ENCODE measurements around the gene APOD.
"Not testable (repeated sequence)": the region's sequence is repeated elsewhere in the genome, so short reads cannot be mapped to it uniquely, and the experiment has no call there.

Gene APOD

DNA sequence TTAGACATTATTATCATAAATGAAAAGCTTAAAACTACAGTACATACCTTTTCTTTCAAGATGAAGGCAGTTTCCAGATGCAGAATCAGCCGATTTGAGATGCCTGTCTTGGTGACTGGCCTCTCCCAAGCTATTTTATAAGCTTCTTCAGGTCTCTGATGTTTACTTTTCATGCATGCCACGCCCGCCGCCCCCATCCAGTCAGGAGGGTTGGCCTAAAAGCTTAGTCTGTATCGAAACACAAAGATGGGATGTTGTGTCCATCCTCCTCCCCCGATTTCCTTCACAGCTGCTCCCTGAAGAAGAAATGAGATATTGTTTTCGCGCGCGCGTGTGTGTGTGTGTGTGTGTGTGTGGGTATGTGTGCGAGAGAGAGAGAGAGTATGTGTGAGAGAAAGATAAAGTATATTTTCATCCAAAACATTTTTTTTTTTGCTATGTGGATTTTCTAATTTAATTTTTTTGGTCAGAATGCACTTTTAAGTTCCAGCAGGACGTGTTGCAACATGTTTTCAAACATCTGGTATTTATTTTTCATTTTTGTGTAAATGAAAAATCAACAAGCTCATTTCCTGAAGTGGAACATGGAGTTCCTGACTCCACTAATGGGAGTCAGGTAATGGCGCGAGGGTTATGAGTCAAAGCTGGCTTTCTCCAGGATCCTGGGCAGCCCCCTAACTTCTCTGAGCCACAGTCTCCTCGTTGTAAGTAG lies at the start of gene APOD:
TSS of gene APOD (minus strand) at position 110 of the 712 bp plus-strand sequence. CDS start 4,479 bp downstream, outside the sequence.
- no peak for DNase-seq (ENCODE audit: extremely low read depth in 1 of 2, low read depth in 1 of 2)

- DNase-seq (ENCODE audit: extremely low read depth in 1 of 2, low read depth in 1 of 2): not testable (repeated sequence)
Measured at GRCh38 chr3:195633351-195633750, 49.6 kb upstream of the APOD start.

DNA sequence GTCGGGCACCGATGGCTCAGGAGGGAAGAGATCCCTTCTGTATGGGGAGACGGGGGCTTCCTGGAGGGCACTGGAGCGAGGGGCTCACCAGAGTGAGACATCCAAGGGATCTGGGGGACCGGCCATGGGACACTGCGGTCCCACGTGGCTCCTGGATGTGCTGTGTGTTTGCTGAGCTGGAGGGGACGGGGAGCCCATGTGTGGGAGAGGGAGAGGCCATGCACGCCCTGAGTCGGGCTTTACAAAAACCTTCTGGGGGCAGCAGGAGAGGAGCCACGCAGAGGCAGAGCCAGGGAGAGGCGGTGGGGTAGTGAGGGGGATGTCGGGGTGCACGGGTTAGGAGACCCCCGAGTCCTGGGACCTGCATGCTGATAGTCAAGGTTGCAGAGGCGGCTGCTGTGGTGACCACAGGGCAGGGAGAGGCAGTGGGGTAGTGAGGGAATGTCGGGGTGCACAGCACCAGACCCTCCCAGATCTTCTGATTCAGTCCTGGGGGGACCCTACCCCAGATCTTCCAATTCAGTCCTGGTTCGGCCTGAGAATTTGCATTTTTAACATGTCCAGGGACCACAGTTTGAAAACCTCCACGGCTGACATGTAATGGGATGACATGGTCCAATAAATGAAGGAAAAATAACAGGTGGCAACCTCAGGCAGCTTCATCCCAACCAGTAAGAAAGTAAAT lies 48.9 kb upstream of the APOD start:
- not testable (repeated sequence) for DNase-seq (ENCODE audit: extremely low read depth in 1 of 2, low read depth in 1 of 2)

DNA sequence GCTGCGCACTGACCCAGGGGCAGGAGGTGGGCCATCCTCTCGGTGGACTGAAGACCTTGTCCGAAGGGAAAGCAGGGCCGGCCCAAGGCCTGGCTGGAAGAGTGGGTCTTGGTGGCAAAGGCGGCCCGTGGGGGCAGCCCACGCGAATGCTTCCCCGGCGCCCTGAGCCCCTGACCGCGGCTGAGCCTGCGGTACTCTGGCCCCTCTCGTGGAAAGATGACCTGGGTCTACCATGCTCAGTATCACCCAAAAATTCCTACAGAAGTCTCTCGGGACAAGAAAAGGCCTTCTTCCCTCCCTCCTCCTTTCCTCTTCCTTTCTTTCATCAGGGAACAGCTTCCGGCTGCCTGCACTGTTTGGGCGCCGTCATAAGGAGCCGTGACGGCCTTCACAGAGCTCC lies 48.3 kb upstream of the APOD start:
- not testable (repeated sequence) for DNase-seq (ENCODE audit: extremely low read depth in 1 of 2, low read depth in 1 of 2)

- DNase-seq (ENCODE audit: extremely low read depth in 1 of 2, low read depth in 1 of 2): not testable (repeated sequence)
Measured at GRCh38 chr3:195630938-195631495, 47.3 kb upstream of the APOD start.

GRCh38 chr3:195630086-195630917 lies 46.6 kb upstream of the APOD start:
- DNase-seq (ENCODE audit: extremely low read depth in 1 of 2, low read depth in 1 of 2): not testable (repeated sequence)

DNA sequence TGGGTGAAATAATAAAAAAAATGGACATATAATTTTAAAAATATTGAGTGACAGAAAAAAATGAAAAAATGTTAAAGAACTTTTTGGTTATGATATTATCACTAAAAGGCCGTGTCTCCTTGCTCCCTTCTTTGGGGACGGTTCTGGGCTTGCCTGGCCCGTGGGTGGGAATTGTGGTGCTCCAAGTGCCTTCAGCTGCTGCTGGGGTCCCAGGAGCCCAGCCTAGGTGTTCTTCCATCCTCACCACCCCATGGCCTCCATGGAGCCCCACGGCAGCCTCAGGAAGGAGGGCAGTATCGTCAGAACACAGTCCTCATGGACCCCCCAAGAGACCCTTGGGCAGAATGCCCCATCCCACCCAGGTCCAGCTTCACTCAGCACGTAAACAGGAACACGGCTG lies 45.9 kb upstream of the APOD start:
- DNase-seq (ENCODE audit: extremely low read depth in 1 of 2, low read depth in 1 of 2): not testable (repeated sequence)

DNA sequence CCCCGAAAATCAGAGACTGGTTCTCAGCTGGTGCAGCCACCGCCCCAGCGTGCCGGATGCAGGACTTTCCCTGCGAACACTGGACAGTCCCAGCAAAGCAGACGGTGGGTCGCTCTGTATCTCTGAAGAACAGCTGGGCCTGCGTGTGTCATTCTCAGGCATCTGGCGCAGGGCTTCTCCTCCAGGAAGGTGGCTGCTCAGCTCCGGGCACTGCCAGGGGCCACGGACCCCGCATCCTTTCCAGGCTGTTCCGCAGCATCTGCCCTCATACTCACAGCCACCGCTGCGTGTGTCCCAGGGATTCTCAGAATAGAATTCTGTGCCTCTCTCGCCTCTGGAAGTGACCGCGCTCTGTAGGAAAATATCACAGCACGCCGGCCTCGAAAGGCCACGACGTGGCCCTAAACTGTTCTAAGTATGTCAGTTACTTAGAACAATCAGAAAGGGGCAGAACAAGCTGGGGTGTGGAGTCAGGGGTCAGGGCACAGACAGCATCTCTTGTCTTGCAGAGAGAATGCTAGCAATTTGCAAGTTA lies 44.7 kb upstream of the APOD start:
- DNase-seq (ENCODE audit: extremely low read depth in 1 of 2, low read depth in 1 of 2): not testable (repeated sequence)

DNA sequence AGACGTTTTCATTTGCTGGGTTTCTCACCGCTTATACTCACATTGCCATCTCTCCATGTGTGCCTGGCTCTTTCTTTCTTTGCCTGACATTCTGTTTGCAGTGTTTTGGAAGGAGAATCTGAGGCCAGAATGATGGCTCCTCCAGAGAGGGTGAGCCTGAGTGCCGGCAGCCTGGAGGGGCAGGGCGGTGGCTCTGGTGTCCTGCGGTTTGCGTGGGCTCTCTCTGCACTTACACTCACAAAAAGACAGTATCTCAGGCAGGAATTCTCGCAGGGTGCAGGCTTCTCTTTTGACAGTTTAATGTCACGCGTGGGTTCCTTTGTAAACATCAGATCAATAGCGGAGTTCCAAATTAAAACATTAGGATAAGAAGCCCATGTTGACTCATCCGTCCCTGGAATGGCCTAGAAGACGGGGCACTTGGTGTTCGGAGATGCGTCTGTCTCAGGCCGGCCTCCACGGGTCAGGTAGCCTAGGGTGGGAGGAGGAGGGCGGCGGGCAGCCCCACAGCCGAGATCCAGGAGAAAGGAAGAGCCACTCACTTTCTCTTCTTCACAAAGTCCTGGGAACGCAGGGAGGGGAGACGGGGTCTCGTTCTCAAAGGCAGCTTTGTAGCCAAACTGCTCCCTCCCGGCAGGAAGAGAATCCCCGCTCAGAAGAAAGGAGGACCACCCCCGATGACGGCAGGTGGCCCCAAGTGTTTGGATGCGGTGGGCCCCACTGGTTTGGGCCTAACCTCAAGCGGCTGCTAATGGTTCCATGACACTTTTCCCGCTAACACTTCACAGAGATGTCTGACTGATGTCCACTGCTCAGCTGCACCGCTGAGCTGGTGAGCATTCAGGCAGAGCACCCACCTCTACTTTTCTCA lies 44.0 kb upstream of the APOD start:
- not testable (repeated sequence) for DNase-seq (ENCODE audit: extremely low read depth in 1 of 2, low read depth in 1 of 2)

DNA sequence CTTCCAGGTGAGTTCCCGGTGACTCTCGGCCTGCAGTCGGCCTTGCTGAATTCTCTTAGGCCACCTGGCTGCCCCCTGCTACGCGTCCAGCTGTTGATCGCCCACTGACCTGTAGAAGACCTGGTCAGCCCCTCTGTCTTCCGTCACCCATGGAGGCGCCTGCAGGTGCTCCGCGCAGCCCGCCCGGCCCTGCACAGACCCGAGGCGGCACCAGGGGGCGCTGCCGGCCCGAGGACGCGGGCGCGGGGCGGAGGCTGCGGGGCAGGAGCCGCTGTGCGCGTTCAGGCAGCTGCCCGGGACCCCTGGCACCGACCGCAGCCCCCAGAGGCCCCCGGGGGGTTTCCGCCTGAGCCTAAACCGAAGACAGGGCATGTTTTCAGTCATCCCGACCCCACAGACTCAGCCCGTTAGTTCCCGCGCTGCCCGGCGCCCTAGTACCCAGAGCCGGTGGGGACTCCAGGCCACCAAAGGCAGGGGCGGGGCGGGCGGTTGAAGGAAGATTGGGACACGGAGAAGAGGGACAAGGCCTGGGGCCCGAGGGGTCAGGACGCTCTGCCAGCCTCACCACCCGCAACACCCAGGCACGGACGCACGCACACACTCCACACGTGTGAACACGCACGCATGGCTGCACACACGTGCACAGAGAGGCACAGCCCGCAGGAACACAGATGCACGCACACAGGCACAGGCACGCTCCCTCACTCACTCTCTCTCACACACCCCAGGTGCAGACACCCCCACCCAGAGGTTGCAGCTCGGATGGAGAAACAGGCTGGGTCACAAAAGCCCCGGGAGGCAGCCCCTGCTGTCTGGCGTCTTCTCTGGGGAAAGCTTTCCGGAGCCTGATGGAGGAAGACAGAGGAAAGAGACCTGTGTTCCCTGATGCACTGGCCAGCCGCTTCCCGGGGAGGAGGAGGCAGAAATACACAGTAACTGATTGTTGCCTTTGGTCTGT lies 41.1 kb upstream of the APOD start:
- not testable (repeated sequence) for DNase-seq (ENCODE audit: extremely low read depth in 1 of 2, low read depth in 1 of 2)

- DNase-seq (ENCODE audit: extremely low read depth in 1 of 2, low read depth in 1 of 2): not testable (repeated sequence)
Measured at GRCh38 chr3:195624171-195624570, 40.4 kb upstream of the APOD start.

DNA sequence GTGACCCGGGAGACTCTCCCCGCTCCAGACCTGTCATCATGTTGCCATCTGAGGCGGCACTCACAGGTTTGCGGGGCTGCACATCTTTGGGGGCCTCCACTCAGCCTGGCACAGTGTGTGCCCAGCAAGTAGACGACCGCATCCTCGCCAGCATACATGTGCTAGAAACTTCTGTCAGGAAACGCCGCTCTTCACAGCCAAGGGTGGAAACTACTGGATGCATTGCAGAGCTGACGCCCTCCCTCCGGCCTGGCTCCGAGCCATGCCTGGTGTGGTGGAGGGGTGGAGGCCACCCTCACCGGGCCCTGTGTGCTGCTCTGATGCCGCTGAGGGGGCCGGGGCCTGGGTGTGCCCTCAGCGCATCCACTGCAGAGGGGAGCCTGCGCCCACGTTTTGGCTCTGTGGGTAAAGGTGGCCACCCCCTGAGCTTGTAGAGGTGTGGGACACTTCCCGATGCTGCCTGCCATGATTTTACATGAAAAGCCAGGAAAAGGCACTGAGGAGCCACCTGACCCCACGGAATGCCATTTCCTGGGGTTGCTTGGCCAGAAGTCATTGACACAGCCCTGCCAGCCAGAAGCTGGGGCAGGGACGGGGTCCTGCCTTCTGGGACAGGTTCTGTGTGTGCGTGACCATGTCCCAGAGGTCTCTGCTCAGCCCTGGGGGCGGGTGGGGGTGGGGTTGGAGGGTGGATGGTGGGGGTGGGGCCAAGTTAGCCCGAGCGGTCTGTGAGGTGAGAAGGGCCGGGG lies 39.7 kb upstream of the APOD start:
- not testable (repeated sequence) for DNase-seq (ENCODE audit: extremely low read depth in 1 of 2, low read depth in 1 of 2)

GRCh38 chr3:195622523-195623170 lies 38.9 kb upstream of the APOD start:
- DNase-seq (ENCODE audit: extremely low read depth in 1 of 2, low read depth in 1 of 2): not testable (repeated sequence)

DNA sequence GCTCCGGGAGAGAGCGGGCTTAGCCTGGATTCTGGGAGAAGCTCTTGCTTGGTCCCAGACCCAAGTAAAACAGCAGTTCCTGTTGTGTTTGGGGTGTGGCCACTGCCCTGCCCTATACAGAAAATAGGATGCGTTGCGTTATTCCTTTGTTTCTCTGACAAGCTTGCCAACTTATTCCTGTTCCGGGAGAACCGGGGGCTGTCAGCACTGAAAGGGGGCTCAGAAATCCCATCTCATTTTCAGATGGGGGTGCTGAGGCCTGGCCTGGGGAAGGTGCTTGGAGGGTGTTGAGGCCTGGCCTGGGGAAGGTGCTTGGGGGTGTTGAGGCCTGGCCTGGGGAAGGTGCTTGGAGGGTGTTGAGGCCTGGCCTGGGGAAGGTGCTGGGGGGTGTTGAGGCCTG lies 38.3 kb upstream of the APOD start:
- DNase-seq (ENCODE audit: extremely low read depth in 1 of 2, low read depth in 1 of 2): not testable (repeated sequence)

- DNase-seq (ENCODE audit: extremely low read depth in 1 of 2, low read depth in 1 of 2): not testable (repeated sequence)
Measured at GRCh38 chr3:195621095-195621494, 37.4 kb upstream of the APOD start.

- not testable (repeated sequence) for DNase-seq (ENCODE audit: extremely low read depth in 1 of 2, low read depth in 1 of 2)
Measured at GRCh38 chr3:195620476-195620875, 36.7 kb upstream of the APOD start.

- DNase-seq (ENCODE audit: extremely low read depth in 1 of 2, low read depth in 1 of 2): not testable (repeated sequence)
Measured at GRCh38 chr3:195619591-195620369, 36.0 kb upstream of the APOD start.

Data from activated CD8-positive, alpha-beta memory T cell treated with anti-CD3 and anti-CD28 coated beads for 1 hour (primary cell).